IMR-90 (cell line): ENCODE results near the gene PLEK2. TPM values are rescaled to one million over a fixed set of nuclear protein-coding genes. Genes with fewer than 3 reads are reported as not detected.

ENCODE experiments used
- ATAC-seq: fragments of 200-7000 bp; cut with Tn5 transposase; 2 replicates; pipeline ENCODE4 v1.9.1; 2020; ENCODE audit warnings: low read depth, mild to moderate bottlenecking, moderate library complexity
- BruUV-seq: library from RNA; stranded (reverse); fragments of 400-500 nt; replicated peaks from 2 replicates; lab custom pipeline; 2021; lab: Mats Ljungman, UMichigan
- CTCF ChIA-PET: fragments of 300-600 bp; formaldehyde crosslinking; extraction: SDS; loops from one replicate; lab custom pipeline; 2021; ENCODE audit warnings: antibody characterized with exemption; lab: Yijun Ruan, JAX
- POLR2A ChIA-PET: fragments of 300-600 bp; sonication (Branson Sonifier 250); formaldehyde crosslinking; loops from one replicate; lab custom pipeline; 2022; ENCODE audit warnings: antibody characterized with exemption; ENCODE audit not compliant: unreplicated experiment; lab: Charles Lee
- DNase-seq: peaks from one replicate; pipeline ENCODE4 v3.0.0; 2013
- H2AFZ ChIP-seq: replicated peaks from 2 replicates; pipeline ENCODE3; 2013; ENCODE audit warnings: low read length, mild to moderate bottlenecking; ENCODE audit not compliant: poor library complexity
- H2AK5ac ChIP-seq: 2 replicates; pipeline ENCODE4 v1.6.1; 2013; ENCODE audit warnings: low read depth, low read length, inconsistent platforms
- H2AK9ac ChIP-seq: replicated peaks from 2 replicates; pipeline ENCODE3; 2013; ENCODE audit warnings: mild to moderate bottlenecking, low read depth, low read length, moderate library complexity; ENCODE audit not compliant: poor library complexity
- H2BK120ac ChIP-seq: 2 replicates; pipeline ENCODE4 v1.6.1; 2013; ENCODE audit warnings: low read depth, low read length, inconsistent platforms
- H2BK15ac ChIP-seq: 3 replicates; pipeline ENCODE4 v1.6.1; 2013; ENCODE audit warnings: low read depth, low read length, inconsistent platforms
- H2BK20ac ChIP-seq: 2 replicates; pipeline ENCODE4 v1.6.1; 2013; ENCODE audit warnings: low read depth, mild to moderate bottlenecking, inconsistent platforms, low read length, moderate library complexity
- H2BK5ac ChIP-seq: 2 replicates; pipeline ENCODE4 v1.6.1; 2013; ENCODE audit warnings: mild to moderate bottlenecking, low read depth, low read length, inconsistent platforms; ENCODE audit not compliant: poor library complexity, severe bottlenecking
- H3K14ac ChIP-seq: replicated peaks from 2 replicates; pipeline ENCODE4 v1.6.1; 2013; ENCODE audit warnings: low read depth, low read length, inconsistent platforms
- H3K18ac ChIP-seq: 2 replicates; pipeline ENCODE4 v1.6.1; 2013; ENCODE audit warnings: low read depth, low read length, control low read depth
- H3K23ac ChIP-seq: 2 replicates; pipeline ENCODE4 v1.6.1; 2013; ENCODE audit warnings: low read depth, low read length, inconsistent platforms
- H3K27ac ChIP-seq: 2 replicates; pipeline ENCODE4 v1.5.1; 2013; ENCODE audit warnings: mild to moderate bottlenecking, control low read depth, low read length; ENCODE audit not compliant: insufficient read depth
- H3K27me3 ChIP-seq: 2 replicates; pipeline ENCODE4 v1.6.1; 2013; ENCODE audit warnings: low read length; ENCODE audit not compliant: control insufficient read depth, insufficient read depth
- H3K36me3 ChIP-seq: 2 replicates; pipeline ENCODE4 v1.6.1; 2013; ENCODE audit warnings: low read length, mixed read lengths; ENCODE audit not compliant: control insufficient read depth, insufficient read depth
- H3K4ac ChIP-seq: 2 replicates; pipeline ENCODE4 v1.6.1; 2013; ENCODE audit warnings: low read depth, low read length, inconsistent platforms
- H3K4me1 ChIP-seq: 2 replicates; pipeline ENCODE4 v1.6.1; 2013; ENCODE audit warnings: low read length, mixed read lengths; ENCODE audit not compliant: control insufficient read depth, insufficient read depth
- H3K4me2 ChIP-seq: 2 replicates; pipeline ENCODE4 v1.6.1; 2013; ENCODE audit warnings: low read depth, mild to moderate bottlenecking, control low read depth, low read length, moderate library complexity
- H3K4me3 ChIP-seq: 2 replicates; pipeline ENCODE4 v1.5.1; 2013; ENCODE audit warnings: low read depth, mild to moderate bottlenecking, control low read depth, low read length, moderate library complexity; ENCODE audit not compliant: insufficient read depth
- H3K56ac ChIP-seq: 2 replicates; pipeline ENCODE4 v1.6.1; 2013; ENCODE audit warnings: low read length, inconsistent platforms; ENCODE audit not compliant: insufficient read depth; ENCODE audit errors: extremely low read depth
- H3K79me1 ChIP-seq, 2 experiments: 2 replicates each; pipeline ENCODE4 v1.6.1; 2013; ENCODE audit warnings: low read length in 2 of 2, inconsistent platforms in 1 of 2, low read depth in 1 of 2
- H3K9ac ChIP-seq: 2 replicates; pipeline ENCODE4 v1.6.1; 2013; ENCODE audit warnings: low read depth, low read length, control low read depth
- H3K9me1 ChIP-seq: 2 replicates; pipeline ENCODE4 v1.6.1; 2013; ENCODE audit warnings: low read length, inconsistent platforms; ENCODE audit not compliant: insufficient read depth
- H3K9me3 ChIP-seq: 2 replicates; pipeline ENCODE4 v1.6.1; 2013; ENCODE audit warnings: low read length; ENCODE audit not compliant: control insufficient read depth, insufficient read depth
- H4K20me1 ChIP-seq: 2 replicates; pipeline ENCODE4 v1.6.1; 2013; ENCODE audit warnings: low read length, inconsistent platforms; ENCODE audit not compliant: insufficient read depth
- H4K5ac ChIP-seq: 2 replicates; pipeline ENCODE4 v1.6.1; 2013; ENCODE audit warnings: mild to moderate bottlenecking, low read depth, low read length, control low read depth
- H4K8ac ChIP-seq, 2 experiments: 2 replicates each; pipeline ENCODE4 v1.6.1; 2013; ENCODE audit warnings: low read depth in 2 of 2, low read length in 2 of 2, control low read depth in 1 of 2, inconsistent platforms in 1 of 2
- H4K91ac ChIP-seq: 2 replicates; pipeline ENCODE4 v1.6.1; 2013; ENCODE audit warnings: low read depth, low read length, inconsistent platforms; ENCODE audit not compliant: insufficient read depth
- BHLHE40 ChIP-seq: fragments of 150-350 bp; IDR thresholded peaks from 2 replicates; pipeline ENCODE4 v1.6.1; 2016; ENCODE audit warnings: mild to moderate bottlenecking, low read depth, low read length
- CEBPB ChIP-seq: IDR thresholded peaks from 2 replicates; pipeline ENCODE4 v1.6.1; 2012; ENCODE audit warnings: low read depth, low read length, improper control_type of control experiment
- CHD1 ChIP-seq: IDR thresholded peaks from 2 replicates; pipeline ENCODE4 v1.6.1; 2012; ENCODE audit warnings: low read depth, low read length, improper control_type of control experiment
- FOS ChIP-seq: fragments of 150-350 bp; IDR thresholded peaks from 2 replicates; pipeline ENCODE4 v1.6.1; 2016; ENCODE audit warnings: low read depth, low read length
- MAFK ChIP-seq: IDR thresholded peaks from 2 replicates; pipeline ENCODE4 v1.6.1; 2012; ENCODE audit warnings: low read depth, low read length, improper control_type of control experiment
- MAZ ChIP-seq: IDR thresholded peaks from 2 replicates; pipeline ENCODE4 v1.6.1; 2012; ENCODE audit warnings: low read depth, mild to moderate bottlenecking, low read length, improper control_type of control experiment, moderate library complexity, borderline replicate concordance
- MXI1 ChIP-seq: IDR thresholded peaks from 2 replicates; pipeline ENCODE4 v1.6.1; 2012; ENCODE audit warnings: low read depth, mild to moderate bottlenecking, low read length, moderate library complexity, borderline replicate concordance
- NFE2L2 ChIP-seq: fragments of 150-350 bp; IDR thresholded peaks from 2 replicates; pipeline ENCODE4 v1.6.1; 2016; ENCODE audit warnings: low read depth, mild to moderate bottlenecking, low read length
- POLR2A ChIP-seq: IDR thresholded peaks from 2 replicates; pipeline ENCODE4 v1.6.1; 2012; ENCODE audit warnings: mild to moderate bottlenecking, low read depth, low read length
- RAD21 ChIP-seq: IDR thresholded peaks from 2 replicates; pipeline ENCODE4 v1.6.1; 2012; ENCODE audit warnings: low read length, improper control_type of control experiment
- RCOR1 ChIP-seq: IDR thresholded peaks from 2 replicates; pipeline ENCODE4 v1.6.1; 2012; ENCODE audit warnings: mild to moderate bottlenecking, low read length, improper control_type of control experiment; ENCODE audit not compliant: insufficient replicate concordance
- RFX5 ChIP-seq: IDR thresholded peaks from 2 replicates; pipeline ENCODE4 v1.8.0; 2012; ENCODE audit warnings: low read depth, mild to moderate bottlenecking, low read length, moderate library complexity
- SMC3 ChIP-seq: fragments of 150-350 bp; IDR thresholded peaks from 2 replicates; pipeline ENCODE4 v1.6.1; 2016; ENCODE audit warnings: low read depth, mild to moderate bottlenecking, antibody characterized with exemption, low read length, moderate library complexity
- WGBS, 2 experiments: methylation state at CpG; one replicate each; pipeline versions ENCODE4 v1.1.5 to v1.1.7; 2013; ENCODE audit warnings: missing lambda C conversion rate in 2 of 2; ENCODE audit not compliant: insufficient read length in 1 of 2; ENCODE audit errors: extremely low coverage in 2 of 2; 5-methylcytosine and 5-hydroxymethylcytosine counted together
- dilution Hi-C: fragments of 300-500 bp; cut with HindIII; formaldehyde crosslinking; loops from one replicate; pipeline ENCODE4 v1.14.3; 2018; ENCODE audit warnings: low sequenced_read_pairs; ENCODE audit not compliant: unreplicated experiment
- in situ Hi-C: fragments of 300-500 bp; cut with MboI; formaldehyde crosslinking; loops from 3 replicates; pipeline ENCODE4 v1.14.3; 2019; ENCODE audit warnings: low sequenced_read_pairs, inconsistent platforms, mixed read lengths
- intact Hi-C: fragments of 100-400 bp; cut with micrococcal nuclease; formaldehyde crosslinking; loops from 2 replicates; pipeline ENCODE4 v1.10.0; 2022
- polyA plus RNA-seq, 3 experiments: library from polyadenylated mRNA; depleted of rRNA; stranded (reverse); fragments of >200 nt; gene quantifications; 2 replicates each; pipeline ENCODE4 v1.2.3, GENCODE V29; 2012; ENCODE audit warnings: low replicate concordance in 1 of 3
- total RNA-seq: library from RNA; depleted of rRNA; stranded (reverse); fragments of >200 nt; gene quantifications from 2 replicates; pipeline ENCODE4 v1.2.3, GENCODE V29; 2012
- TF ChIP-seq, protein P1 (sequence below): fragments of 150-350 bp; IDR thresholded peaks from 2 replicates; pipeline ENCODE4 v1.6.1; 2017; ENCODE audit warnings: mild to moderate bottlenecking, antibody characterized with exemption, low read length, low read depth
- TF ChIP-seq, protein P2 (sequence below): conservative IDR thresholded peaks from 2 replicates; pipeline ENCODE4 v1.5.1; 2012; ENCODE audit warnings: mild to moderate bottlenecking, low read depth, low read length, improper control_type of control experiment
- TF ChIP-seq, protein P3 (sequence below): fragments of 150-350 bp; IDR thresholded peaks from 2 replicates; pipeline ENCODE4 v1.6.1; 2016; ENCODE audit warnings: low read depth, mild to moderate bottlenecking, low read length, moderate library complexity, borderline replicate concordance

PLEK2 gene
- total and polyA plus RNA-seq, 2 of the 4 experiments (the other 2 are of a cell fraction): 1.7 to 2.5 TPM

DNA sequence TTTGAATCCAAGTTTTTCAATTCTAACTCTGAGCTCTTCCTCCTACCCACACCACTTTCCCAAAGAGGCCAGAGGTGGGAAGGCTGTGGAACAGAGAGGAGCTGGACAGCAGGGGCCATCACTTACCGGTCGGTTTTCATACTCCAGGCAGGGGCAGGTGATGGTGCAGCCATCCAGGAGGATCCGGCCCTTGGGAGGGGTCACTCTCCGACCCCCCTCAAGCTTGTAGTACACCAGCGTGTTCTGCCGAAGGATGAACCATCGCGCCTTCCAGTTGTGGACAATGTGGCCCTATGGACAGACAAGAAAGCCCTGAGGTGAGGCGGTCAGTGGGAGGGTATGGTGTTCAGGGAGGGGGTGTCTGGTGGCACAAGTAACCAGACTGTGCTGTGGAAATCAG lies 14.4 kb downstream of the PLEK2 start:
- ChIA-PET POLR2A (interaction anchor here (0.6 kb wide), 1 partner anchor 174 kb away, joined by 4 read pairs; no protein-coding TSS in a partner anchor), CTCF (no interaction called here)
- Histone ChIP-seq H3K56ac (no peak overlapping the region), H2BK20ac (no peak overlapping the region; the same call in 1 of the 2 replicates), H3K79me1 (no peaks in the 10 kb centered on the region), H3K9me1 (peaks cover 3% of the 10 kb centered on the region; the same call in 1 of the 2 replicates), H3K14ac (no peak overlapping the region), H3K27ac (no peak overlapping the region), H2AK5ac (no peak overlapping the region; the same call in 1 of the 2 replicates), H3K4me1 (no peaks in the 10 kb centered on the region), H4K91ac (no peak overlapping the region), H3K4me3 (no peak overlapping the region), H3K9me3 (no peaks in the 10 kb centered on the region), H4K20me1 (no peaks in the 10 kb centered on the region), H3K4me2 (no peak overlapping the region), H3K36me3 (no peaks in the 10 kb centered on the region), H3K18ac (no peak overlapping the region), H3K4ac (no peak overlapping the region), H2AK9ac (no peak overlapping the region), H4K5ac (no peak overlapping the region), H3K9ac (no peak overlapping the region), H2BK15ac (no peak overlapping the region), H2AFZ (no peak overlapping the region), H3K27me3 (peaks cover 3% of the 10 kb centered on the region; the same call in 1 of the 2 replicates), H2BK5ac (no peak overlapping the region), H2BK120ac (no peak overlapping the region), H3K23ac (no peak overlapping the region), H4K8ac (no peak overlapping the region)
- WGBS, 2 experiments: no CpG with 5 or more reads among the region's 9 CpGs
- intact Hi-C loops: no loop called here
- in situ Hi-C loops: no loop called here
- ATAC-seq (no peak), DNase-seq (no peak)
- dilution Hi-C loops: no loop called here
- BruUV-seq: no TSS peak
- no peak for TF ChIP-seq CHD1
- TF ChIP-seq MXI1: no peak
- no peak for TF ChIP-seq BHLHE40
- no peak for TF ChIP-seq POLR2A
- no peak for TF ChIP-seq RFX5
- TF ChIP-seq RAD21: no peak
- TF ChIP-seq FOS: no peak
- TF ChIP-seq MAFK: no peak
- no peak for TF ChIP-seq MAZ
- TF ChIP-seq, protein P1, sequence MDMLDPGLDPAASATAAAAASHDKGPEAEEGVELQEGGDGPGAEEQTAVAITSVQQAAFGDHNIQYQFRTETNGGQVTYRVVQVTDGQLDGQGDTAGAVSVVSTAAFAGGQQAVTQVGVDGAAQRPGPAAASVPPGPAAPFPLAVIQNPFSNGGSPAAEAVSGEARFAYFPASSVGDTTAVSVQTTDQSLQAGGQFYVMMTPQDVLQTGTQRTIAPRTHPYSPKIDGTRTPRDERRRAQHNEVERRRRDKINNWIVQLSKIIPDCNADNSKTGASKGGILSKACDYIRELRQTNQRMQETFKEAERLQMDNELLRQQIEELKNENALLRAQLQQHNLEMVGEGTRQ: no peak
- no peak for TF ChIP-seq SMC3
- no peak for TF ChIP-seq RCOR1
- no peak for TF ChIP-seq CEBPB
- TF ChIP-seq, protein P2, sequence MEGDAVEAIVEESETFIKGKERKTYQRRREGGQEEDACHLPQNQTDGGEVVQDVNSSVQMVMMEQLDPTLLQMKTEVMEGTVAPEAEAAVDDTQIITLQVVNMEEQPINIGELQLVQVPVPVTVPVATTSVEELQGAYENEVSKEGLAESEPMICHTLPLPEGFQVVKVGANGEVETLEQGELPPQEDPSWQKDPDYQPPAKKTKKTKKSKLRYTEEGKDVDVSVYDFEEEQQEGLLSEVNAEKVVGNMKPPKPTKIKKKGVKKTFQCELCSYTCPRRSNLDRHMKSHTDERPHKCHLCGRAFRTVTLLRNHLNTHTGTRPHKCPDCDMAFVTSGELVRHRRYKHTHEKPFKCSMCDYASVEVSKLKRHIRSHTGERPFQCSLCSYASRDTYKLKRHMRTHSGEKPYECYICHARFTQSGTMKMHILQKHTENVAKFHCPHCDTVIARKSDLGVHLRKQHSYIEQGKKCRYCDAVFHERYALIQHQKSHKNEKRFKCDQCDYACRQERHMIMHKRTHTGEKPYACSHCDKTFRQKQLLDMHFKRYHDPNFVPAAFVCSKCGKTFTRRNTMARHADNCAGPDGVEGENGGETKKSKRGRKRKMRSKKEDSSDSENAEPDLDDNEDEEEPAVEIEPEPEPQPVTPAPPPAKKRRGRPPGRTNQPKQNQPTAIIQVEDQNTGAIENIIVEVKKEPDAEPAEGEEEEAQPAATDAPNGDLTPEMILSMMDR: no peak
- TF ChIP-seq, protein P3, sequence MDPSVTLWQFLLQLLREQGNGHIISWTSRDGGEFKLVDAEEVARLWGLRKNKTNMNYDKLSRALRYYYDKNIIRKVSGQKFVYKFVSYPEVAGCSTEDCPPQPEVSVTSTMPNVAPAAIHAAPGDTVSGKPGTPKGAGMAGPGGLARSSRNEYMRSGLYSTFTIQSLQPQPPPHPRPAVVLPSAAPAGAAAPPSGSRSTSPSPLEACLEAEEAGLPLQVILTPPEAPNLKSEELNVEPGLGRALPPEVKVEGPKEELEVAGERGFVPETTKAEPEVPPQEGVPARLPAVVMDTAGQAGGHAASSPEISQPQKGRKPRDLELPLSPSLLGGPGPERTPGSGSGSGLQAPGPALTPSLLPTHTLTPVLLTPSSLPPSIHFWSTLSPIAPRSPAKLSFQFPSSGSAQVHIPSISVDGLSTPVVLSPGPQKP: no peak
- TF ChIP-seq NFE2L2: no peak
